PC-9 (cell line): ENCODE results near the gene MRC2.

Experiments
- EZH2 ChIP-seq: fragments of 200-600 bp; sonication (generic); IDR thresholded peaks from 2 replicates; pipeline ENCODE4 v1.8.0; 2017; ENCODE audit warnings: antibody characterized with exemption, low read depth
- TF ChIP-seq, protein P1 (sequence below): fragments of 200-600 bp; sonication (generic); conservative IDR thresholded peaks from 2 replicates; pipeline ENCODE4 v1.6.1; 2017; ENCODE audit warnings: mixed run types, antibody characterized with exemption, mild to moderate bottlenecking, moderate library complexity

DNA sequence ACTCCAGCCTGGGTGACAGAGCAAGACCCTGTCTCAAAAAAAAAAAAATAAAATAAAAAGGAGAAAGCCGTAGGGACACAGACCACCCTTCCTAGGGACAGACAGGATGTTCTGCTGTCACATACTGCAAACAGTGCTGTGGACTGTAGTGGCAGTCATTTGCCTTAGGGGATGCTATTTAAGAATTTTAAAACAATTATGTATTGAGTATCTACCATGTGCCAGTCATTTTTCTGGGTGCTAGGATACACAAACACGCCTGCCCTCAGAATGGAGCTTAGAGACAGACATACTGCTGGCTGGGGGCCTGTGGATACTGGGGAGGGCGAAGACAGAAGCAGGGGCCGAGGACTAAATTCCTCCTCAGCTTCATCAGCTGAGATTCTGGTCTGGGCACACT lies 45.5 kb downstream of the MRC2 start:
- TF ChIP-seq, protein P1, sequence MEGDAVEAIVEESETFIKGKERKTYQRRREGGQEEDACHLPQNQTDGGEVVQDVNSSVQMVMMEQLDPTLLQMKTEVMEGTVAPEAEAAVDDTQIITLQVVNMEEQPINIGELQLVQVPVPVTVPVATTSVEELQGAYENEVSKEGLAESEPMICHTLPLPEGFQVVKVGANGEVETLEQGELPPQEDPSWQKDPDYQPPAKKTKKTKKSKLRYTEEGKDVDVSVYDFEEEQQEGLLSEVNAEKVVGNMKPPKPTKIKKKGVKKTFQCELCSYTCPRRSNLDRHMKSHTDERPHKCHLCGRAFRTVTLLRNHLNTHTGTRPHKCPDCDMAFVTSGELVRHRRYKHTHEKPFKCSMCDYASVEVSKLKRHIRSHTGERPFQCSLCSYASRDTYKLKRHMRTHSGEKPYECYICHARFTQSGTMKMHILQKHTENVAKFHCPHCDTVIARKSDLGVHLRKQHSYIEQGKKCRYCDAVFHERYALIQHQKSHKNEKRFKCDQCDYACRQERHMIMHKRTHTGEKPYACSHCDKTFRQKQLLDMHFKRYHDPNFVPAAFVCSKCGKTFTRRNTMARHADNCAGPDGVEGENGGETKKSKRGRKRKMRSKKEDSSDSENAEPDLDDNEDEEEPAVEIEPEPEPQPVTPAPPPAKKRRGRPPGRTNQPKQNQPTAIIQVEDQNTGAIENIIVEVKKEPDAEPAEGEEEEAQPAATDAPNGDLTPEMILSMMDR: no peak
- no peak for TF ChIP-seq EZH2
